ENCODE data around the gene SLC27A2. TPM values are rescaled to one million over a fixed set of nuclear protein-coding genes. Genes with fewer than 3 reads are reported as not detected.

SLC27A2 gene
- total RNA-seq, 1 experiment from 2014 or later, result 0.03 TPM

GRCh38 chr15:50210462-50211157 is 28.6 kb downstream of the SLC27A2 start:
- H3K9me3 ChIP-seq, result 0 out of 2 replicates have a peak, but pooled peaks cover 5% of the 10 kb centered on the region
- no peak for DNase-seq

GRCh38 chr15:50218291-50218690 is 36.3 kb downstream of the SLC27A2 start:
- no peak overlapping the region for H3K4me3 ChIP-seq
- no peaks in the 10 kb centered on the region for H3K36me3 ChIP-seq
- no peak for DNase-seq
- H3K9me3 ChIP-seq, result no peaks in the 10 kb centered on the region
- peaks cover 6% of the 10 kb centered on the region for H3K27me3 ChIP-seq

More at GRCh38 chr15:50210462-50211157, 28.6 kb downstream of the SLC27A2 start:
- H3K27me3 ChIP-seq, result 0 out of 2 replicates have a peak, but pooled peaks cover 3% of the 10 kb centered on the region
- no peak overlapping the region for H3K4me3 ChIP-seq
- H3K36me3 ChIP-seq, result no peaks in the 10 kb centered on the region

GRCh38 chr15:50218691-50219090 is 36.7 kb downstream of the SLC27A2 start:
- Histone ChIP-seq H3K4me3 (no peak overlapping the region), H3K9me3 (no peaks in the 10 kb centered on the region), H3K36me3 (no peaks in the 10 kb centered on the region), H3K27me3 (peaks cover 6% of the 10 kb centered on the region)
- no peak for DNase-seq

GRCh38 chr15:50219820-50220219 is 37.8 kb downstream of the SLC27A2 start:
- Histone ChIP-seq H3K4me3 (no peak overlapping the region), H3K27me3 (peaks cover 6% of the 10 kb centered on the region), H3K9me3 (no peaks in the 10 kb centered on the region), H3K36me3 (no peaks in the 10 kb centered on the region)
- DNase-seq, result no peak

DNA sequence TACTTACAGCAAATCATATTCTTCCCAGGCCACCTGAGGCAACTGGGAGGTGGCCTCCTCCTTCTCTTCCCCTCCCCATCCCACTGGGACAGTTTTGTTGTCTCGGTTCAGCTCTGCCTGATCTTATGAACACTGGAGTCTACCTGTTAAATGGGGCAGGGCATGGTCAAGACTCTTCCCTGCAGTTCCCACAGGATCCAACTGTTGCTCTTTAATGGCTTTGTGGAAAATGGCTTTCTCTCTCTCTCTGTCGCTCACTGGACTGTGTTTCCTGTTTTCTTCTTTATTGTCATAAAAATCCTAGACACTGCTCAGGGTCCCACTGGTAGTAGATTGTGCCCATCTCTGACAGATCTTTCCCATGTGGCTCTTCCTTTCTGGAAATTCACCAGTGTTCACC is 40.2 kb downstream of the SLC27A2 start:
- no peak overlapping the region for H3K4me3 ChIP-seq
- H3K9me3 ChIP-seq, result no peaks in the 10 kb centered on the region
- no peak for DNase-seq
- peaks cover 3% of the 10 kb centered on the region for H3K27me3 ChIP-seq
- H3K36me3 ChIP-seq, result no peaks in the 10 kb centered on the region

DNA sequence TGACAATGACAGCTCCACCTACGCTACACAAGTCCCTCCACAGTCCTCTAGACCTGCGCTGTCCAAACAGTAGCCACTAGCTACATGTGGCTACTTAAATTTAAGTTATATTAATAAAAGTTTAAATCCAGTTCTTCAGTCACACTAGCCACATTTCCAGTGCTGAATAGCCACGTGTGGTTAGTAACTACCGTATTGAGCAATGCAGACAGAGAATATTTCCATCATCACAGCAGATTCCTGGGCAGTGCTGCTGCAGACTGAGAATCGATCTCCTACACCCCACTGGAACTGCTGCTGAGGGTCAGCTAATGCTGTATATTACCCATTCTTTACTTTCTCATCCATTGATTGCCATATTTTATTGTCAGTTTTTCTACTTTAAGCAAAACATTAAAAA is 42.6 kb downstream of the SLC27A2 start:
- Histone ChIP-seq H3K4me3 (no peak overlapping the region), H3K9me3 (no peaks in the 10 kb centered on the region), H3K36me3 (no peaks in the 10 kb centered on the region), H3K27me3 (peaks cover 2% of the 10 kb centered on the region; the same call in 1 of the 2 replicates)
- DNase-seq, result no peak

DNA sequence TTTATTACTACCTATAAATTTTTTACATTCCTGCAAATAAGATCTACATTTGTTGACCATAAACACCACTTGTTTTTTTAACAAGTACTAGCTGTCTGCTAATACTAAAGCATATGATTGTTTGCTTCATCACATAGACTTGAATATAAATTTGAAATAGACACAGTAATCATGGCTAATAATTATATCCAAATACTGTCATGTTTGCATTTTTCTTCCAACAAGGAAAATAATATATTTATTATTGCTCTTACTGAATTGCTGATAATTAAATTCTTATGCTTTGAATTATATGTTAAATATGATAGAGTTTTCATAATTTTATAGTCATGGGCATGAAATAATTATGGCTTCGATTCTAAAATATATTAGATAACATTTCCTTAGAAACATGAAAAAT is 43.1 kb downstream of the SLC27A2 start:
- Histone ChIP-seq H3K36me3 (no peaks in the 10 kb centered on the region), H3K9me3 (no peaks in the 10 kb centered on the region), H3K4me3 (no peak overlapping the region), H3K27me3 (no peaks in the 10 kb centered on the region; the same call in 1 of the 2 replicates)
- DNase-seq, result no peak

- Histone ChIP-seq H3K36me3 (no peaks in the 10 kb centered on the region), H3K4me3 (no peak overlapping the region), H3K9me3 (no peaks in the 10 kb centered on the region), H3K27me3 (no peaks in the 10 kb centered on the region)
- no peak for DNase-seq
Measured at GRCh38 chr15:50225938-50226337, 43.9 kb downstream of the SLC27A2 start.

DNA sequence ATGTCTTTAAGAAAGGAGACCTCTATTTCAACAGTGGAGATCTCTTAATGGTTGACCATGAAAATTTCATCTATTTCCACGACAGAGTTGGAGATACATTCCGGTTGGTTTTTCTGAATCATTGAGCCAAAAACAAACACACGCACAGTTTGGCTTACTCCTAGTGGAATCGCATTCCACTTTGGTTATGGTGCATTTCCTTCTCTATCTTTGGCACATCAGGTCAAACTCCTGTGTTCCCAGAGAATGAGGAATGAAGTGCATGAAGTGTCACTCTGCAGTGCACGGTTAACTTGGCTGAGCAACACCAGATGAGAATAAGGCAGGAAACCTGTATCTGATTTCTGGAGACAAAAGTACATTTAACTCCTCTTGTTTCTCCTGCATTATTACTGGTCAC is 45.1 kb downstream of the SLC27A2 start:
- H3K9me3 ChIP-seq, result no peaks in the 10 kb centered on the region
- H3K4me3 ChIP-seq, result no peak overlapping the region
- H3K36me3 ChIP-seq, result no peaks in the 10 kb centered on the region
- peak; percentile 18 for DNase-seq
- no peaks in the 10 kb centered on the region for H3K27me3 ChIP-seq

DNA sequence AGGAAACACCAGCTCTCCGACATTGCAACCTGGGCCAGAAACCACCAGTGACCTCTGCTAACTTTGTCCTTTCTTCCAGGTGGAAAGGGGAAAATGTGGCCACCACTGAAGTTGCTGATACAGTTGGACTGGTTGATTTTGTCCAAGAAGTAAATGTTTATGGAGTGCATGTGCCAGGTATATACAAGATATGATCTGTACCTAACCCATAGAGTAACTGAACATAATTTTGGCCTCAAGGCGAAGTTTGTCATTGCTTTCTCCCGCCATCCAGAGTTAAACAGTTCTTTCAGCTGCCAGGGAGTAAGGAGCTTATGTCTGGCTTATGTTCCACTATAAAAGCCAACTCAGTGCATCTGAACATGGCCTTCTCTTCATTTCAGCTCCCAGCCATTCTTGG is 46.9 kb downstream of the SLC27A2 start:
- DNase-seq, result no peak
- H3K36me3 ChIP-seq, result no peaks in the 10 kb centered on the region
- no peak overlapping the region for H3K4me3 ChIP-seq
- no peaks in the 10 kb centered on the region for H3K9me3 ChIP-seq
- H3K27me3 ChIP-seq, result no peaks in the 10 kb centered on the region

GRCh38 chr15:50229336-50229735 is 47.3 kb downstream of the SLC27A2 start:
- H3K36me3 ChIP-seq, result no peaks in the 10 kb centered on the region
- DNase-seq, result peak; percentile 41
- H3K4me3 ChIP-seq, result no peak overlapping the region
- no peaks in the 10 kb centered on the region for H3K9me3 ChIP-seq
- no peaks in the 10 kb centered on the region for H3K27me3 ChIP-seq

DNA sequence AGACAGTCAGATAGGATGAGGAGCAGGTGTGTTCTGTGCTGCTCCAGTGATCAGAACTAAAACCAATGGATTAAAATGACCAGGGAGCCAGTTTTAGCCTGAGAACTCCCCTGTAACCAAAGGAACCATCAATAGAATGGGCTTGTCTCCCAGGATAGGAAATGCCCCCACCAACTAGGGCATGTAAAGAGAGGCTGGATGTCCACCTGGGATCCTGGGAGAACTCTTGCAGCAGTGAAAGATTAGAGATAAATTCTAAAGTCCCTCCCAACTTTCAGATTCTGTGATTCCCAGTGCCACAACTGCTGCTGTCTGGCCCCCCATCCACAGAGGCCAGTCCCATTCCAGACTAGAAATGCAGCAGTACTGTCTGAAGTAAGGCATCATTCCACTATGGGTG is 49.8 kb downstream of the SLC27A2 start:
- no peak for DNase-seq
- Histone ChIP-seq H3K27me3 (no peaks in the 10 kb centered on the region), H3K36me3 (no peaks in the 10 kb centered on the region), H3K9me3 (no peaks in the 10 kb centered on the region), H3K4me3 (no peak overlapping the region)

DNA sequence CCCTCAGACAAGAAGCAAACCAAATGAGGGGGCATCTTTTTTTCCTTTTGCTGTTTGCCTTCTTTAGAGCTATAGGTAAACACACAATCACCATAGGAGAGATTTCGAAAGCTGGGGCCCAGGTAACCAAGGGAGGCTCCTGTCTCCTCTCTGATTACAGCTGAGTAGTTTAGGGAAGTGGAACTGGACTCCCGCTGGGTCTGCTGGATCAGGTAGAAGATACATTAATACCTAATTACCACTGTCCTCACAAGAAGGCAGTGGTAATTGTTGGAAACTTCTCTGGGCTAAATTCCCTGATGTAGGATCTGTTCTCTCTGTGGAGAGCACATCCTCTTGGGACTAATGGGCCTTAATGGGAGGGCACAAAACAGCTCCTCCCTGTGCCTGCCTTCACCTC is 50.8 kb downstream of the SLC27A2 start:
- no peak for DNase-seq
- no peaks in the 10 kb centered on the region for H3K27me3 ChIP-seq
- no peak overlapping the region for H3K4me3 ChIP-seq
- H3K9me3 ChIP-seq, result no peaks in the 10 kb centered on the region
- no peaks in the 10 kb centered on the region for H3K36me3 ChIP-seq

GRCh38 chr15:50233192-50233736 is 51.3 kb downstream of the SLC27A2 start:
- Histone ChIP-seq H3K36me3 (no peaks in the 10 kb centered on the region), H3K27me3 (no peaks in the 10 kb centered on the region), H3K4me3 (no peak overlapping the region), H3K9me3 (no peaks in the 10 kb centered on the region)
- DNase-seq, result no peak

DNA sequence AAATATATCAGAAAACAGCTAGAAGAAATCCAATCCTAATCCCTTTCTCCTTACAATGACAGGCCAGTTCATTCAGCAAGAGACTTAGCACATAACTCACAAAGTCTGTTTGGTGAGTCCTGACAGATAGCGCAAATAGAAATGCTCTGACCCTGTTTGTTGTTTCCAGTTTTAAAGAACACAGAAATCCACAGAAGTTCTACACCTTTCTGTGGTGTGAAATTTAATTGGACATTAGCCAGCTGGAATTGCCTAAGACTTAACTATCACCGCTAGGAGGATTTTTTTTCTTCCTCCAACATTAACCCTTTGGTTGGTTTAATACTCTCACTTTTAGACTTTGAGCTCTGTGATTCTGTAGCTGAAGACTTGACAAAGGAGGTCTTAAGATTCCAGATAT is 52.8 kb downstream of the SLC27A2 start:
- no peak overlapping the region for H3K4me3 ChIP-seq
- H3K36me3 ChIP-seq, result no peaks in the 10 kb centered on the region
- no peak for DNase-seq
- H3K27me3 ChIP-seq, result no peaks in the 10 kb centered on the region
- H3K9me3 ChIP-seq, result no peaks in the 10 kb centered on the region

DNA sequence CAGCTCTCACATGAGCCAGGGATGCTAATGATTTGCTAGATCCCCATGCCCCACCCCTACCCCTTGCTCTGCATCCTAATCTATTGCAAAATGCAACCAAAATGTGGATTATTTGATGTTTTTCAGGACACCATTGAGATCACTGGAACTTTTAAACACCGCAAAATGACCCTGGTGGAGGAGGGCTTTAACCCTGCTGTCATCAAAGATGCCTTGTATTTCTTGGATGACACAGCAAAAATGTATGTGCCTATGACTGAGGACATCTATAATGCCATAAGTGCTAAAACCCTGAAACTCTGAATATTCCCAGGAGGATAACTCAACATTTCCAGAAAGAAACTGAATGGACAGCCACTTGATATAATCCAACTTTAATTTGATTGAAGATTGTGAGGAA is 53.8 kb downstream of the SLC27A2 start:
- Histone ChIP-seq H3K27me3 (no peaks in the 10 kb centered on the region), H3K4me3 (no peak overlapping the region), H3K36me3 (no peaks in the 10 kb centered on the region), H3K9me3 (no peaks in the 10 kb centered on the region)
- no peak for DNase-seq

GRCh38 chr15:50236433-50236832 is 54.4 kb downstream of the SLC27A2 start:
- H3K4me3 ChIP-seq, result no peak overlapping the region
- H3K9me3 ChIP-seq, result no peaks in the 10 kb centered on the region
- no peaks in the 10 kb centered on the region for H3K27me3 ChIP-seq
- DNase-seq, result no peak
- H3K36me3 ChIP-seq, result no peaks in the 10 kb centered on the region

GRCh38 chr15:50238255-50238654 is 56.3 kb downstream of the SLC27A2 start:
- Histone ChIP-seq H3K27me3 (no peaks in the 10 kb centered on the region), H3K36me3 (no peaks in the 10 kb centered on the region), H3K9me3 (no peaks in the 10 kb centered on the region), H3K4me3 (no peak overlapping the region)
- no peak for DNase-seq

All from MG63 (cell line).